ENCODE results near the gene ARSI. TPM values are rescaled to one million over a fixed set of nuclear protein-coding genes. Genes with fewer than 3 reads are reported as not detected.

The ARSI gene
- total RNA-seq, 6 donors from 2014 or later: 0.78 to 6.3 (median 2.8) TPM

GRCh38 chr5:150299571-150300327, 3.0 kb downstream of the ARSI start:
- peaks cover 8 to 17% (median 14%) of the 10 kb centered on the region in 4 donors for H3K4me1 ChIP-seq
- TF ChIP-seq POLR2AphosphoS5 (IDR thresholded peaks at IDR 0.05): no peak
- no peak for TF ChIP-seq POLR2A (IDR thresholded peaks at IDR 0.05)
- no peak for TF ChIP-seq CTCF (IDR thresholded peaks at IDR 0.05)
- TF ChIP-seq EP300 (IDR thresholded peaks at IDR 0.05): no peak
- ATAC-seq (ENCODE audit: low FRiP score in 2 of 2) (no peak), DNase-seq (no peak)
- no peak overlapping the region for H3K4me3 ChIP-seq
- peaks cover 0 to 14% (median 8%) of the 10 kb centered on the region in 4 donors for H3K27me3 ChIP-seq
- H3K9me3 ChIP-seq: no peaks in the 10 kb centered on the region
- 71% methylated on average over 6 of the region's 6 CpGs for WGBS, 2 donors
- peak overlapping the region; percentile 11 to 49 (median 41) for H3K27ac ChIP-seq
- no peaks in the 10 kb centered on the region for H3K36me3 ChIP-seq

GRCh38 chr5:150298701-150299451, 3.8 kb downstream of the ARSI start:
- H3K36me3 ChIP-seq: no peaks in the 10 kb centered on the region
- DNase-seq (no peak), ATAC-seq (ENCODE audit: low FRiP score in 2 of 2) (peak in 1 of 2 donors; percentile 84)
- WGBS, 2 donors: 79 to 83% methylated on average over 10 of the region's 10 CpGs
- no peak for TF ChIP-seq POLR2AphosphoS5 (IDR thresholded peaks at IDR 0.05)
- TF ChIP-seq POLR2A (IDR thresholded peaks at IDR 0.05): no peak
- TF ChIP-seq EP300 (IDR thresholded peaks at IDR 0.05): no peak
- no peak for TF ChIP-seq CTCF (IDR thresholded peaks at IDR 0.05)
- H3K4me3 ChIP-seq: no peak overlapping the region
- H3K4me1 ChIP-seq: peaks cover 8 to 18% (median 15%) of the 10 kb centered on the region in 4 donors
- H3K27ac ChIP-seq: peak overlapping the region in 1 of 4 donors; percentile 42
- no peaks in the 10 kb centered on the region for H3K9me3 ChIP-seq
- H3K27me3 ChIP-seq: peaks cover 0 to 14% (median 8%) of the 10 kb centered on the region in 4 donors

- no peak for TF ChIP-seq CTCF (IDR thresholded peaks at IDR 0.05)
- TF ChIP-seq POLR2AphosphoS5 (IDR thresholded peaks at IDR 0.05): no peak
- no peak for TF ChIP-seq EP300 (IDR thresholded peaks at IDR 0.05)
- no peak for TF ChIP-seq POLR2A (IDR thresholded peaks at IDR 0.05)
- Histone ChIP-seq H3K27ac (peak overlapping the region in 1 of 4 donors; percentile 42), H3K36me3 (no peaks in the 10 kb centered on the region), H3K4me3 (no peak overlapping the region), H3K27me3 (peaks cover 0 to 13% (median 8%) of the 10 kb centered on the region in 4 donors), H3K9me3 (no peaks in the 10 kb centered on the region), H3K4me1 (peaks cover 8 to 15% (median 12%) of the 10 kb centered on the region in 4 donors)
- ATAC-seq (ENCODE audit: low FRiP score in 2 of 2): no peak
- no peak for DNase-seq
- 93 to 95% methylated on average over 30 to 31 of the region's 31 CpGs for WGBS, 2 donors
Observed at GRCh38 chr5:150297934-150298595, 4.6 kb downstream of the ARSI start.

- Histone ChIP-seq H3K4me3 (no peak overlapping the region), H3K36me3 (no peaks in the 10 kb centered on the region), H3K27ac (no peak overlapping the region), H3K4me1 (peaks cover 3 to 9% (median 6%) of the 10 kb centered on the region in 4 donors), H3K27me3 (peaks cover 0 to 8% (median 4%) of the 10 kb centered on the region in 4 donors), H3K9me3 (no peaks in the 10 kb centered on the region)
- TF ChIP-seq POLR2AphosphoS5 (IDR thresholded peaks at IDR 0.05) (no peak), CTCF (IDR thresholded peaks at IDR 0.05) (no peak), POLR2A (IDR thresholded peaks at IDR 0.05) (no peak), EP300 (IDR thresholded peaks at IDR 0.05) (no peak)
- DNase-seq: no peak
- no peak for ATAC-seq (ENCODE audit: low FRiP score in 2 of 2)
- WGBS, 2 donors: 88 to 94% methylated on average over 9 to 36 of the region's 36 CpGs
Observed at GRCh38 chr5:150297236-150297890, 5.3 kb downstream of the ARSI start.

Data from upper lobe of left lung (tissue), 6 donors.